IPS DF 4.7 (cell line): ENCODE data around the gene CCNY.
"Not testable (repeated sequence)": the region's sequence is repeated elsewhere in the genome, so short reads cannot be mapped to it uniquely, and the experiment has no call there.

Experiments used
- DNase-seq: peaks from one replicate; pipeline ENCODE4 v3.0.0-alpha.2; 2013; ENCODE audit warnings: low spot score; ENCODE audit errors: extremely low read depth

The CCNY gene

DNA sequence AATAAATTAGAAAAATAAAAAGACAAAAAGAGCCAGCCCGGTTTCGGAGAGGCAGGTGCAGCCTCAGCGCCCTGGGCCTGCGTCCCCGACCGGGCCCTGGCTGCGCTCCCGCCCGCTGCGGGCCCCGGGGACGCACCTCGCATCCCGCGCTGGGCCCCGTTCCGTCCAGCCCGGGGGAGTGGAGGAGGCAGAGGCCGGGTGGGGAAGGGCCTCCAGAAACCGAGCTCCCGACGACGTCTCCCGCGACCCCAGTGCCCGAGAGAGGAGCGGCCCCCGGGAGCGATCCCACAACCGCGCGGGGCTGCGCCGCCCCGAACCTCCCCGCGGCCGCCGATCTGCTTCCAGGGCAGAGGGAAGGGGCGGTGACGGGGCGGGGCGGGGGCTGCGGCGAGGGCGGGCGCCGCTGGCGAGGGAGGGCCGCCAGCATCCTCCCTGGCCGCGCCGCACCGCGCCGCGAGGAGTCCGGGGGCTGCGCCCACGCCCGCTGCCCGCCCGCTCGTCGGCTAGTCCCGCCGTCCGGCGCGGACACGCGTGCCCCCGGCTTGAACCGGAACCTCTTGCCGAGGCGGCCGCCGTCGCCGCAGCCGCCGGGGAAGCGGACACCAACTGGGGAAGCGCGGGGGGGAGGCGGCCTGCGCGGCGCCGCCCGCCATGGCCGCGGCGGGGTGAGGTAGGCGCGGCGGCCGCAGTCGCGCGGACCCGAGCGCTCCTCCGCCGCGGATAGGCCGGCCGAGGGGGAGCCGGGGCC is at the start of gene CCNY:
TSS of gene CCNY (plus strand) at position 426 of the 748 bp plus-strand sequence. CDS start 545 bp downstream, outside the sequence.
- DNase-seq = no peak

DNA sequence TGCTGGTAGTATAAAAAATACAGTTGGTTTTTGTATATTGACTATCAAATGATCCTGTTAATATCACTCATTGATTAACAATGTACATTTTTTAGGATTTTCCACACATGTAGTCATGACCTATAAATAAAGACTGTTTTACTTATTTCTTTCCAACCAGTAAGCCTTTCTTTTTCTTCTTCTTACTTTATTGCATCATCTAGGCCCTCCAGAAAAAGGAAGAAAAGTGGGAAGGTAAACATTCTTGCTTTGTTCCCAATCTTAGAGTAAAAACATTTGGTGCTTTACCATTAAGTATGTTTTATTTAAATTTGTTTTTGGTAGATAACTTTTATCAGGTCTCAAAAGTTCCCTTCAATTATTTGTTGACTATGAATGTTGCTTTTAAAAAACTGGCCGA is 47.1 kb upstream of the CCNY start:
- DNase-seq = no peak

DNA sequence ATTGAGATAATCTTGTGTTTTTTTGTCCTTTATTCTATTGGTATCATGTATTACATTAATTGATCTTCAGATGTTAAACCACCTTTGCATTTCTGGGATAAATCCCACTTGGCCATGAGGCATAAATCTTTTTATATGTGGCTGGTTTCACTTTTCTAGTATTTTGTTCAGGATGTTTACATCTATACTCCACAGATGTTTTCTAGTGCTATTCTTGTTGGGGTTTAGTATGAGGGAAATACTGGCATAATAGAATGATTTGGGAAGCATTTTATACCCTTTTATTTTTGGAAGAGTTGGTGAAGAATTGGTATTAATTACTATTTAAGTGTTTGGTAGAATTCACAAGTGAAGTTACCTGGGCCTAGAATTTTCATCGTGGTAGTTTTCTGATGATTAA is 41.8 kb upstream of the CCNY start:
- no peak for DNase-seq

DNA sequence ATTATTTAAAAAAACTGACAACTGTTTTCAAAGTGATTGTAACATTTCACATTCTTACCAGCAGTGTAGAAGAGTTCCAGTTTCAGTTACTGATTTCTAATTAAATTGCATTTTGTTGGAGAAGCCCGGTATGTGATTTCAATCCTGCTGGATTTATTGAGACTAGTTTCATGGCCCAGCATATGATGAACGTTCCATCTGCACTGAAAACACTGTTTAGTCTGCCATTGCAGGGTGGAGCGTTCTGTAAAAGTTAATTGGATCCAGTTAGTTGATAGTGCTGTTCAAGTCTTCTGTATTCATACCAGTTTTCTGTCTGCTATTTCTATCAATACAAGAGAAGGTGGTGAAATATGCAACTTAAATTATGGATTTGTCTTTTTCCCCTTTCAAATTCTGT is 37.3 kb upstream of the CCNY start:
- DNase-seq = no peak

DNA sequence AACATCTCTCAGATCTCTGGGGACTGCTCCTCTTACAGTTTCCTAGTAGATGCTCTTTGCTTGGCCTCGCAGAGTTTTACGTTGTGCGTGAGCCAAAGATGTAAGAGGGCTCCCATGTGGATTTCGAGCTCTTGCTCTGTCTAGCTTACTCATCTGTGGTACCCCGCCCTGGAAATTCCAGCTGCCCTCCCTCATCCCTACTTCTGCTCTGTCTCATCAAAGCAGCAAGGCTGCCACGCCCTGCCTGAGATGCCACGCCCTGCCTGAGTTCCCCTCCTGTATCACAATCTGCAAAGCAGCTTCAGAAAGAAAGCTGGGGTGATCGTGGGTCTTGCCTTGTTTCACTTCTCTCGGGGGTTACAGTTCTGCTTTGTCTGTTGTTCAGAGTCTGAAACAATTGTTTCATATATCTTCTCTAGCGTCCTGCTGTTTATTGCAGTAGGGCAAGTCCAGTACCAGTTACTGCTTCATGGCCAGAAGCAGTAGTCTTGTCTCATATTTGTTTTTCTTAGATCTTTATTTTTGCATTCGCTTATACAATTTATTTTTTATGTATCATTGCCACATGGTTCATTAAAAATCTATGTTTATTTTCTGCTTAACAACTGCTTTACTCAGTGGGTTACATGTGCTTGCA is 36.1 kb upstream of the CCNY start:
- no peak for DNase-seq

DNA sequence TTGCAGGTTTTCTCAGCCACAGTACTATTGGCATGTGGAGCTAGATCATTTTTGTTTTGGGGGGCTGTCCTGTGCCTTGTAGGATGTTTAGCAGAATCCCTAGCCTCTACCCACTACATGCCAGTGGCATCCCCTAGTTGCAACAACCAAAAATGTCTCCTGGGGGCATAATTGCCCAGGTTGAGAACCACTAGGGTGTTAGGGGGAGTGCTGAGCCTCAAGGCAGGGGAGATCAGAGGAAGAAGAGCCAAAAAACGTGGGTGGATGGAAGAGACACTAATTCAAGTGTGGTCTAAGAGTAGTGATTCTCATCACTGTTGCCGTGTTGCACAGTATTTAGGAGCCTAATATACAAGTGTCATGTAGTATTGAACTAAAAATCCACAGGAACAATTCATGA is 31.7 kb upstream of the CCNY start:
- DNase-seq = no peak

DNA sequence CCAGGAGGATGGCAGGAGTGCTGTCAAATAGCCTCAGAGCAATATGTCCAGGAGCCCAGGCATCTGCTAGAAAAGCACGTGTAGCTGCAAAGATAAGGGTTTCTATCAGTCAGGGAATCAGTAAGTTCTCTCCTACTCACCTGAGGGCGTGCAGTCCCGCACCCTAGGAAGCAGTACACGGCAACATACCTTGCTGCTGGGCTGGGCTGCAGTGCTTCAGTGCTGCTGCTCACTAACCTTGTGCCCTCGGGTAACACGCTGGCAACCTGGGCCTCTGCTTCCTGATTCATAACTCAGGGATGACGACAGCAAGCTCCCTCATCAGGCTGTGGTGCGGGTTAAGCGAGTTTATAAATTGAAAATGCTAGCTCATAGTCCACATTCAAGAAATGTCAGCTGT is 29.5 kb upstream of the CCNY start:
- no peak for DNase-seq

DNA sequence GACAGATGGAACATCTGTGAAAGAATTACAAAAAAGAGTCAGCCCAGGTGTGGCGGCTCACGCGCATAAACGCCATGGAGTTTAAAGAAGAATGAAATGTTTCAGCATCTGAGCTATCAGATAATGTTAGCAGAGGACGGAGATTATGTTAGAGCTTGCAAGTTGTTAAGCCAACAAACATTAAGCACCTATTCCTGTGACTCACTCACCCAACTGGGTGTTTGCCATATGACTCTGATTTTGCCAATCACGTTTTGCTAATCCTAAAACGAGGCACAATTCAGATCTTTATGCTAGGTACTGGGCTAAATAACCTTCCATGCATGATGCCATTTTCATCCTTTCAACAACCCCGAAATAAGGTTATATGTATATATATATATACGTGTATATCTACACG is 29.0 kb upstream of the CCNY start:
- DNase-seq = no peak

DNA sequence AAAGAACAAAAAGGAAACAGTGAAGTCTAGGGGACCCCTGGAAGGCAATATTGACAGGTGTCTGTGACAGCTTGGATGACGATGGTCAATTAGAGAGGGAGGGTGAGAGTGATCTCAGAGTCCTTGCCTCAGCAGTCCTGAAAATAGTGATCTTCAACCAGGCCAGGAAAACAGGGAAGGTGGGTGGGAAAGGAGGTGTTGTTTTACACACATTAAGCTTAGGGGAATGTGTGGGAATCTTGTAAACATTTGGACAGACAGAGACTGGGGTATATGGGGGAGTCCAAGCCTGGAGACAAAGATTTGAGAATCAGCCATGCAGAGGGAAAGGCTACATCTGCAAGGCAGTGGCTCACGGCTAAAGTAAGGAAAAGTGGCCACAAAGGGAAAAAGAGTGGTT is 27.5 kb upstream of the CCNY start:
- DNase-seq = no peak

DNA sequence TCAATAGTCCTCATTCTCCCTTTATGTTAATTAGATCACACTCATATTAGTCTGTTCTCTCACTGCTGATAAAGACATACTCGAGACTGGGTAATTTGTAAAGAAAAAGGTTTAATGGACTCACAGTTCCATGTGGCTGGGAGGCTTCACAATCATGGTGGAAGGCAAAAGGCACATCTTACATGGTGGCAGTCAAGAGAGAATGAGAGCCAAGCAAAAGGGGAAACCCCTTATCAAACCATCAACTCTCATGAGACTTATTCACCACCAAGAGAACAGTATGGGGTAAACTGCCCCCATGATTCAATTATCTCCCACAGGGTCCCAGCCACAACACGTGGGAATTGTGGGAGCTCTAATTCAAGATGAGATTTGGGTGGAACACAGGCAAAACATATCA is 22.2 kb upstream of the CCNY start:
- DNase-seq = not testable (repeated sequence)

DNA sequence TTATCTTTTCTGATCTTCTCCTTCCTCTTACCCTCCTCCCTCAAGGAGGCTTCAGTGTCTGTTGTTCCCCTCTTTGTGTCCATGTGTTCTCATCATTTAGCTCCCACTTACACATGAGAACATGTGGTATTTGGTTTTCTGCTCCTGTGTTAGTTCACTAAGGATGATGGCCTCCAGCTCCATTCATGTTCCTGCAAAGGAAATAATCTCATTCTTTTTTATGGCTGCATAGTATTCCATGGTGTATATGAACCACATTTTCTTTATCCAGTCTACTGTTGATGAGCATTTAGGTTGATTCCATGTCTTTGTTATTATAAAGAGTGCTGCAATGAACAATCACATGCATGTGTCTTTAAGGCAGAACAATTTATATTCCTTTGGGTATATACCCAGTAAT is 21.1 kb upstream of the CCNY start:
- not testable (repeated sequence) for DNase-seq

DNA sequence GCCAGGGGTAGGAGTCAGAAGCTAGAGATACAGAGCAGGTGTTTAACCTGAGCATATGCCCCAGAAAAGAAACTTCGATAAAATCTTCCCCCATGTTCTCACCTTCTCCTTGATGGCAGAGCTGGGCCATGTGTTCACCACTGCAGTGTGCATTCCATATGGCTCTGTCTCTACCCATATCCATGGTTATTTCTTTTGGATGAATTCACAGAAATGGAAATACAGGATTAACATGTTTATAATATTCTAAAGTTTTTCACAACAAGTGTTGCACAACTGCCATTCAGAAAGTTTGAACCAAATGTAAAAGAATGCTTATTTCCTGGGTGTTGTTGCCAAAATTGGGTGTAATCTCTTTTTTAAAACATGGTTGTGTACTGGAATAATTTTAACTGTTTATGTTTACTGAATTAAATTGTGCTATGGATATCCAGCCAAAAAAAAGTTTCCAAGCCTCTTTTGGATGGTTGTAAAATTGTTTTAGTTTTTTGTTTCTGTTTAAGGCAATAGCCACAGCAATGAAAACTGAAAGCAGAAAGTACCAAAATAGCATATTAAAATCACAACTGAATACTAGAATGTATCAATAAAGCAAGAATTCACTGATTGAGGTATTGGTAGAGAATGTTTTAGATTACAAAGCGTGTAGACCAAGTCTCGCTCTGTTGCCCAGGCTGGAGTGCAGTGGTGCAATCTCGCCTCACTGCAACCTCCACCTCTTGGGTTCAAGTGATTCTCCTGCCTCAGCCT is 19.9 kb upstream of the CCNY start:
- DNase-seq = no peak

DNA sequence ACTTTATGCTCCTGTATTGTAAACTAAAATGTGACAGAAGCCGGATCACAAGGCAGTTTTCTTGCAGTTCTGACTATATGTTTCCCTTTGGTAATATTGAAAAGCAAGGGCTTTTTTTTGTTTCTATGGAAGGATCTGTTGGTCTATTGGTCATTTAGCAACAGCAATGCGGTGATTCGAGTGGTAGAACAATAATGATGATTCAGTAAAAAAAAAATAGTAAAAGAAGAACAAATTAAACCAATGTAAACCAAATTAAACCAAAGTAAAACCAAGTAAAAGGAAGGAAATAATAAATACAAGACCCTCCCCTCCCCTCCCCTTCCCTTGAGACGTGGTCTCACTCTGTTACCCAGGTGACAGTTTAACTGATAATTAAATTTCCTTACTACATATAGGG is 17.8 kb upstream of the CCNY start:
- no peak for DNase-seq

DNA sequence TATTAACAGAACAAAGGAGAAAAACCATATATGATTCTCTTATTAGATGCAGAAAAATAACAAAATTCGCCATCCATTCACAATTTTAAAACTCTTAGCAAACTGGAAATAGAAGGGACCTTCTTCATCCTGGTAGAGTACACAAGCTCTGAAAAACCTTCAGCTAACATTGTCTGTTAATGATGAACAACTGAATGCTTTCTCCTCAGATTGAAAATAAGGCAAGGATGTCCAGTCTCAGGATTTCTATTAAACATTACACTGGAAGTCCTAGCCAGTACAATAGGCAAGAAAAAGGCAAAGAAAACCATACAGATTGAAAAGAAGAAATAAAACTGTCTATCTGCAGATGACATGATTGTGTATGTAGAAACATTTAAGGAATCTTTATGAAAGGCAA is 16.0 kb upstream of the CCNY start:
- DNase-seq = no peak

DNA sequence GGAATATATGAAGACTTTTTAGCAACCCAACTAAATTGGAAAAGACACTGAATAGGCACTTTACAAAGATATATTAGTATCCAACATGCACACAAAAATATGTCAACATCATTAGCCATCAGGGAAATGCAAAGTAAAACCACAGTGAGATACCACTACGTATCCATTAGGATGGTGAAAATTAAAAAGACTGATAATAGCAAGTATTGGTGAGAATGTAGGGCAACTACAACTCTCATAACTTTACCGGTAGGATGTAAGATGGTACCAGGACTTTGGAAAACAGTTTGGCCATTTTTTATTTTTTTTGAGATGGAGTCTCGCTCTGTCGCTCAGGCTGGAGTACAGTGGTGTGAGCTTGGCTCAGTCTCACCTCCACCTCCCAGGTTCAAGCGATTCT is 13.7 kb upstream of the CCNY start:
- DNase-seq = no peak

DNA sequence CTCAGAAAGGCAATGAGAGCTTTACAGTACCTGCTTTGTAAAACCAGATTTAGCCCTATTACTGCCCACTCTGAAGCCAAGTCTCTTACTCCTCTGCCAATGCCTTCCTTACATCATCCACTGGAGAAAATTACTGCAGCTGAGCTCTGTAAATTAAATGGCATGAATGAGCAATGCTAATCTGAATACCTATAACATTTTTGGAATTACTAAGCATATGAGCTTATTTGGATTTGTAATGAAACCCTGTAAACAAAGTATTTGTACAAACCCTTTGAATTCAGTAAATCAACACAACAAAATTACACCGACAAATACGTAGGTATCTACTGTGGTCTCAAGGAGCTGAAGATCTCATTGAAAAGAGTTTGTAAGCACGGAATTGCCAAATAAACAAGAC is 12.1 kb upstream of the CCNY start:
- no peak for DNase-seq

DNA sequence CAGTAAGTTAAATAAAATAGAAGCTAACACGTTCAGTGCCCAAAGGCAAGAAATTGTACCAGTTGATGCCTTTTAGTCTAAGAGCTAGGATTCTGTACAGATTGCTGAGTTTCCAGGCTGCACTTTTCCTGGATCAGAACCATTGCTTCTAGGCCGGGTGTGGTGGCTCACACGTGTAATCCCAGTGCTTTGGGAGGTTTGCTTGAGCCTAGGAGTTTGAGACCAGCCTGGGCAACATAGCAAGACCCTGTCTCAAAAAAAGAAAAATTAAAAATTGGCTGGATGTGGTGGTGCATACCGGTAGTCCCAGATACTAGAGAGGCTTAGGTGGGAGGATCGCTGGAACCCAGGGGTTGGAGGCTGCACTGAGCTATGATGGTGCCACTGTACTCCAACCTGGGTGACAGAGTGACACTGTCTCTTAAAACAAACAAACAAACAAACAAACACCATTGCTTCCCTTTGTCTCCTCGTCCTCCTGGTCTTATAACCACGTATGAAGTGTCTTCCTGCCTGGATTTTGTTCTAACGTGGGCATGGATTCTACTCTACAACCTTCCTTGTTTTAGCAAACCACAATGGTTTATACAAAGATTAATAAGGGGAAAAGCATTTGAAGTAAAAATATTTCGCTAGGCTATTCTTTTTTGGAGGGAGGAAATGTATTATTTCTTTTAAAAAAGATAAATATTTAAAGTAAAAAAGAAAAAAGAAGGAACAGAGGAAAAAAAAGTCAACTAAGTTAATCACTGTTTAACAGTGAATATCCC is 9.7 kb upstream of the CCNY start:
- no peak for DNase-seq

DNA sequence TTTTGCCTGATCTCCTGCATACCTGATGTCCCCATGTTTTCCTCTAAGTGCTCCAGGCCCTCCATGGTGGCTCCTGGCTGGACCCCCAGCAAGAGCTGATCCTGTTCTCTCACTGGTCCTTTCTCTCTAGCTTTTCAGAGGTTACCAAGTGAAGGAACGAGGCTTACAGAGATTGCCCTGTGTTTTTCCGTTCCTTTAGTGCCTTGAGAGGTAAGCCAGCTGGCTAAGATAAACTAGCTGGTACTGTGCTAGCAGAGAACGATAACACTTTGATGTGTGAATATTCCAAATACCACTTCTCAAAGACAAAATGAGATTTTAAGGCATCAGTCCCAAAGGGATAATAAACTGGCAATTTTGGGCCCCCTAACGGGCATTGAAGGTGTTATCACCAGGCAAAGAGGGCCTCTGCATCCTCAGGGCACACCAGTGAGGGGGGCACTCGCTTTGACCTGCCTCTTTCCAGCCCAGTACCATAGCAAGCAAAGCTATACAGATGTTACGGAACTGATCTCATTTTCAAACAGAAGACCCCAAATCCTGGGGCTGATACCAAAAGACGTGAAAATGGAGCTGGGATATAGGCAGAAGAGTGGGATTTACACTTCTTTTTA is 8.4 kb upstream of the CCNY start:
- no peak for DNase-seq

DNA sequence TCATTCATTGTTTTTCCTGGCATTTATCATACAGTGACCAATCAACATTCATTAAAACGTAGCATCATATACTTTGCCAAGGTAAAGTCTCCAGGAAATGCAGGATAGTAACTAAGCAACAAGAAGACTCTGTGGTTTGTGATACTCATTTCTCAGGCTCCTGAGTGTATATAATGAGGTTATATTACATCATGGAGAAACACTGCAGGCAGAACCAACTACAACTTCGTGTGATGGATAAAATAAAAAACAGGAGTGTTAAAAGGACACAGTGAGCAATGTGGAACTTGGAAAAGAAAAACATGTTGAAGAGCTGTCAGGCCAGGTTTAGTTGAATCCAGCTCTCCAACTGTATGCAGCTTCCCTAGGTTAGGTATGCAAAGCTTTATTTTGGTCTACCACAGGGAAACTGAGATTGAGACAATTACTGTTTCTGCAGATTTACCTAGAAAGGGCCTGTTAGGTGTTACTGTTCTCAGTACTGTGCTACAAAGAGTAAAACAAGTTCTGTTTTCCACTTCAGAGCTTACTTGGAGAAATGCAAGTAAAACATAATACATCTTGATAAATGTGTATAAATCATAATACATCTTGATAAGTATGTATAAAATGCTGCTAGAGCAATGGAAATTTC is 7.8 kb upstream of the CCNY start:
- DNase-seq = no peak

DNA sequence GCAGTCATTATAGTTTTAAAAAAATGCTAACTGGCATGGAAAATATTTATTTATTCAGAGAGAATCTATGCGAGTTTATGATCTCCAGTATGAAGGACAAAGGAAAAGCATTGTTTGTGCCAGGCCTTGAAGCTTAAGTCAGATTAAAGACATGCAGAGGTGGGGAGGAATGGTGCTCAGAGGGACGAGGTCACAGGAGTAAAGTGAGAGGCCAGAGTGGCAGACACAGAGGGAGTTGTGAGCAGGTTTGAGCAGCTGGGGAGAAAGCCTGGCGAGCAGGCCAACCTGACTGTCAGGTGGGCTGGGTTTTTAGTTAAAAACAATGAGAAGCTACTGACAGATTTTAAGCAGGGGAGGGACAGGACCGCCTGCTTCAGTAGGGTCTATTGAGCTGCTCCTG is 6.8 kb upstream of the CCNY start:
- no peak for DNase-seq
